GM12874 (cell line): ENCODE results near the gene PAX4.

ENCODE experiments used
- TF ChIP-seq, protein P1 (sequence below): IDR thresholded peaks from 2 replicates; pipeline ENCODE4 v1.5.1; 2011; ENCODE audit warnings: low read depth, mild to moderate bottlenecking, control low read depth, low read length, moderate library complexity; ENCODE audit not compliant: insufficient read depth

PAX4 gene, protein sequence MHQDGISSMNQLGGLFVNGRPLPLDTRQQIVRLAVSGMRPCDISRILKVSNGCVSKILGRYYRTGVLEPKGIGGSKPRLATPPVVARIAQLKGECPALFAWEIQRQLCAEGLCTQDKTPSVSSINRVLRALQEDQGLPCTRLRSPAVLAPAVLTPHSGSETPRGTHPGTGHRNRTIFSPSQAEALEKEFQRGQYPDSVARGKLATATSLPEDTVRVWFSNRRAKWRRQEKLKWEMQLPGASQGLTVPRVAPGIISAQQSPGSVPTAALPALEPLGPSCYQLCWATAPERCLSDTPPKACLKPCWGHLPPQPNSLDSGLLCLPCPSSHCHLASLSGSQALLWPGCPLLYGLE

DNA sequence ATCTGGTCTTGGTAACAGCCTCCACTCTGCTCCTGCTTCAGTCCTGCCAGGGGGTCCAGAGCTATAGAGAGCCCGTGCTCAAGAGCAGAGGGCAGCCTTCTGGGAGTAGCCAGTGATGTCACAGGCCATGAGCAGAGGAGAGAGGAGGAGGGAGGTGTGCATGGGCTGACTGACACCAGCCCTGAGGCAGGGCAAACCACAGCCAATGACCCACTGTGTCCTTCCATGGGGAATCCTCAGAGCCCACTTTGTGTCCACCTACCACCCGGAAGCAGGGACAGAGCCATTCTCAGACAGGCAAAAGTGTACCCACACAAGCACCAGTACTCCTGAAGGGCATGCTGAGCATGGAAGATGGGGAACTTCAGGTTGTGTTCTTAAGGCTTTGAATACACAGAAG lies at the start of gene PAX4:
Gene PAX4 (minus strand): TSS at position 101 of the 400 bp plus-strand sequence. CDS start 2,214 bp downstream, outside the sequence.
- TF ChIP-seq, protein P1, sequence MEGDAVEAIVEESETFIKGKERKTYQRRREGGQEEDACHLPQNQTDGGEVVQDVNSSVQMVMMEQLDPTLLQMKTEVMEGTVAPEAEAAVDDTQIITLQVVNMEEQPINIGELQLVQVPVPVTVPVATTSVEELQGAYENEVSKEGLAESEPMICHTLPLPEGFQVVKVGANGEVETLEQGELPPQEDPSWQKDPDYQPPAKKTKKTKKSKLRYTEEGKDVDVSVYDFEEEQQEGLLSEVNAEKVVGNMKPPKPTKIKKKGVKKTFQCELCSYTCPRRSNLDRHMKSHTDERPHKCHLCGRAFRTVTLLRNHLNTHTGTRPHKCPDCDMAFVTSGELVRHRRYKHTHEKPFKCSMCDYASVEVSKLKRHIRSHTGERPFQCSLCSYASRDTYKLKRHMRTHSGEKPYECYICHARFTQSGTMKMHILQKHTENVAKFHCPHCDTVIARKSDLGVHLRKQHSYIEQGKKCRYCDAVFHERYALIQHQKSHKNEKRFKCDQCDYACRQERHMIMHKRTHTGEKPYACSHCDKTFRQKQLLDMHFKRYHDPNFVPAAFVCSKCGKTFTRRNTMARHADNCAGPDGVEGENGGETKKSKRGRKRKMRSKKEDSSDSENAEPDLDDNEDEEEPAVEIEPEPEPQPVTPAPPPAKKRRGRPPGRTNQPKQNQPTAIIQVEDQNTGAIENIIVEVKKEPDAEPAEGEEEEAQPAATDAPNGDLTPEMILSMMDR = no peak

DNA sequence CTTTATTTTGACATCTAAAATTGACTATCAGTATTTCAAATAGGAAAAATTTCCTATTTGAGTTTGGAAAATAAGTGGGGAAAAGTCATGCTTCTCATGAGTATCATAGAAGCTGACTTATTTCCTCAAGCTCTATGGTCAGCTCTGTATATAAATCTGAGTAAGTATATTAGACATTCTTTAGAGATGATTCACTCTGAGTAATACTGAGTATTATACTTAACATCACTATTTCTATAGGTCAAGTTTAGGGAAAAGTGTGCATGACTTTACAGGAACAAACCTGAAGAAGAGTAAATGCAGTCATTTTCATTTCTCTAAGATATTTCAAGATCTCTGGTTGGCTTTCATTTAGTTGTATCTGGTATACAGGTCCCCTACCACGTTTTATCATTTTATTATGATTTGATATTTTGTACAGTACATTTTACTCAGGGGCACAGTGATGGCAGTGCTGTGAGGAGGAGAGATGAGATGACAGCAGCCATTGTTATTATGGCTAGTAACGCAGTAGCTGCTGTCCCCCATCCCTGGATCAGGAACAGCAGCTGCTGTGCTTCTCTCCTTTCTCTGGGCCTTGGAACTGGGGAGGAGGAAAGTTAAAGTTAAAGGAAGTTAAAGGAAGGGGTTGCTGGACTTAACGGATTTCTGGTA lies 49.2 kb upstream of the PAX4 start:
- TF ChIP-seq, protein P1 = no peak

DNA sequence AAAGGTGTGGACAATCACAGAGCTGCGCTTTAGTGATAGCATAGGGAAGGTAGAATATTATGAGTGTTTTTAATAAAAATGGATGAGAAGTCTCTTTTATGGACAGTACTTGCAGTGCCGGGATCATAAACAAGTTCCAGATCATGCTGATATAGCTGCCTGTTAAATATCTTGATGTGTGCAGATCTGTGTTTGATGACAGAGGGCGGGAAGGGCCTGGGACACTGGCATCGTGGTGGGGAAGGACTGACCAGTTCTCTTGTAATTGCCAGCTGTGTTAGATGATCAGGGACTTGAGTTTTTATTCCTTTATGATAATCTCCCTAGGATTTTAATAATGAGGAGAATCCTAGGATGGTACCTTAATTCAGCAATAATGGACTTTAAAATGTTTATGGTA lies 48.7 kb upstream of the PAX4 start:
- TF ChIP-seq, protein P1 = no peak

DNA sequence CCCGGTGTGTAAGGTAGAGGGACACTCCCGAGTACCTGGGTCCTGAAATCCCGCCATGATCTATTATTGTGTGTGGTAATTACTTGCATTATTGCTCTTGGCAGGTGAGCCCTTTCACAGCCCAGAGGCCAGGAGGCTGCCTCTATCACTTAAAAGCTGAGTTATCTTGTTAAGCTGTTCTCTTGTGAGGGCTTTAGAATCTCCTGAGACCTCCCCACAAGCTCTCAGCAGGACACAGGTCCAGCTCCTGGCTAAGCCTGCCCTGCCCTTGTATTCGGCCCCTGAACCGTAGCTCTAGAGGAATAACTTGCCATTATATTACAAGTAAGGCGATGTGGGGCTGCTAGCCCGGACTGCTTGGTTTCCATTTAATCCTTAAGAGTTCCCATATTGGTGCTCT lies 48.0 kb upstream of the PAX4 start:
- TF ChIP-seq, protein P1 = no peak

DNA sequence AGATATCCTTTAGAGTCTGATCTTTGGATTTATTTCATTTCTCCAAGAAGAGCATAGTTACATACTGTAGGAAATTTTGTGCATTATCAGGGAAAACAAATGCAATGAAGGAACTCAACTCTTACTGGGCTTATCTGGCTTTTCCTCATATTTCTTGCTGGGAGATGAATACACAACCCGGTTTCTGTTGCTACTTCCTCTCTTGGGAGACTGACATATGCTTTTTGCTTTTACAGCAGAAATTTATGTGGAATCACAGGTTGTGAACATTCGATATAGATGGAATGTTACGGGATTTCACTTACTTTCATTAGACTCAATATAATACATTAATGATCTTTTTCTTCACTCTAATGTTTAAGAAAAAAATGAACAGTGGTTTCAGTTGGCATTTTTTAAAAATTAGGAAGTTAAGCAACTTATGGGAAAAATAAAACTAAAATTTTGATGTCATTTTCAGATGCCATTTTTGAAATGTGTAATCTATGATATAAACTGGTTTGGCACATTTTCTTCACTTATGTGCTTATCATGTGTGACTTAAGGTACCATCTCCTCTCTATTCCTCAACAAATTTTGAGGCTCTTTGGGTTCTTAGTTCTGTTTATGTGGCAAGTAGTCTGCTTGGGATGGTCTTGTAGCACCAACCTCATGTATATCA lies 41.2 kb upstream of the PAX4 start:
- TF ChIP-seq, protein P1 = no peak

DNA sequence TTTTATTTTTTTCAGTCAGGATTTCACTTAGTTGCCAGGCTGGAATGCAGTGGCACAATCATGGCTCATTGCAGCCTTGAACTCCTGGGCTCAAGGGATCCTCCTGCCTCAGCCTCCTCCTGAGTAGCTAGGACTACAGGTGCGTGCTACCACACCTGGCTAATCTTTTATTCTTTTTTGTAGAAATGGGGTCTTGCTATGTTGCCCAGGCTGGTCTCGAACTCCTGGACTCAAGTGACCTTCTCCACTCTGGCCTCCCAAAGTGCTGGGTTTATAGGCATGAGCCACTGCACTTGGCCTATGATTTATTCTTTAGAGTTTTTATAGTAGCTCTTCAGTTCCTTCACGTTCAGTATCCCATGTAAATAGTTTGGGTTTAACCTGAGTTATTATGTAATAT lies 39.6 kb upstream of the PAX4 start:
- TF ChIP-seq, protein P1 = no peak

DNA sequence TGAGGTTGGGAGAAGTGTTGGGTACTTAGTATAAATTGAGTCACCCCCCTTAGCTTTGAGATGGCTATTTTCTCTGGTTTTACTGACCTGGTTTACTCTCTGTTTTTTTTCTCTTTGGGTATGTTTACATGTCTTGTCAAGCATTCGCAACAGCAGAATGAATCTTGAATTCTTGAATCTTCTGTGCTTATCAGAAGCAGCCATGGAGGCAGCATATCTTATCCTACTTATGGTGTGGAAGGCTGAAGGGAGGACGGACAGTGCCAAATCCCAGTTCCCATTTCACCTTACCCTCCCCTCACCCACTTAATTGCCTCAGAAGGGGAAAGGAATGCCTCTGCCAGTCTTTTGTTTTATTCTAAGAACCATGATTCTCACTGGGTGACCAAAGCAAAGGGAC lies 37.8 kb upstream of the PAX4 start:
- TF ChIP-seq, protein P1 = no peak
